HepG2 (cell line): ENCODE results near the gene SEC61A1.

Experiments
- FOSL1 ChIP-seq: sonication (generic); formaldehyde crosslinking; IDR thresholded peaks from 2 replicates; pipeline ENCODE4 v1.9.0; 2021; ENCODE audit warnings: missing genetic modification reagents, borderline replicate concordance
- KDM1A ChIP-seq: IDR thresholded peaks from 2 replicates; pipeline ENCODE4 v1.6.1; 2016; ENCODE audit warnings: missing compliant biosample characterization
- KLF15 ChIP-seq: sonication (generic); formaldehyde crosslinking; IDR thresholded peaks from 2 replicates; pipeline ENCODE4 v1.8.1; 2023; ENCODE audit warnings: borderline replicate concordance, mild to moderate bottlenecking, inconsistent platforms, missing genetic modification reagents, mixed read lengths
- KLF6 ChIP-seq: IDR thresholded peaks from 2 replicates; pipeline ENCODE4 v1.8.0; 2016; ENCODE audit warnings: missing biosample characterization, missing genetic modification reagents
- MYC ChIP-seq: sonication (generic); formaldehyde crosslinking; IDR thresholded peaks from 2 replicates; pipeline ENCODE4 v1.9.0; 2021; ENCODE audit warnings: missing genetic modification reagents, borderline replicate concordance
- NBN ChIP-seq: fragments of 450-650 bp; conservative IDR thresholded peaks from 2 replicates; pipeline ENCODE4 v1.6.1; 2017
- ZBTB33 ChIP-seq: sonication (generic); formaldehyde crosslinking; IDR thresholded peaks from 2 replicates; pipeline ENCODE4 v1.4.0; 2020; ENCODE audit warnings: missing genetic modification reagents
- ZFP90 ChIP-seq: sonication (generic); formaldehyde crosslinking; IDR thresholded peaks from 2 replicates; pipeline ENCODE4 v1.8.0; 2022; ENCODE audit warnings: missing genetic modification reagents, mild to moderate bottlenecking, inconsistent platforms, borderline replicate concordance
- TF ChIP-seq, protein P1 (sequence below): sonication (generic); formaldehyde crosslinking; IDR thresholded peaks from 2 replicates; pipeline ENCODE4 v1.5.0; 2020; ENCODE audit warnings: mild to moderate bottlenecking, missing genetic modification reagents, moderate library complexity

GRCh38 chr3:128073807-128074206 lies 21.6 kb downstream of the SEC61A1 start:
- no peak for TF ChIP-seq ZBTB33 (CRISPR knock-in tag)
- no peak for TF ChIP-seq KLF6 (CRISPR knock-in tag)
- TF ChIP-seq, protein P1, sequence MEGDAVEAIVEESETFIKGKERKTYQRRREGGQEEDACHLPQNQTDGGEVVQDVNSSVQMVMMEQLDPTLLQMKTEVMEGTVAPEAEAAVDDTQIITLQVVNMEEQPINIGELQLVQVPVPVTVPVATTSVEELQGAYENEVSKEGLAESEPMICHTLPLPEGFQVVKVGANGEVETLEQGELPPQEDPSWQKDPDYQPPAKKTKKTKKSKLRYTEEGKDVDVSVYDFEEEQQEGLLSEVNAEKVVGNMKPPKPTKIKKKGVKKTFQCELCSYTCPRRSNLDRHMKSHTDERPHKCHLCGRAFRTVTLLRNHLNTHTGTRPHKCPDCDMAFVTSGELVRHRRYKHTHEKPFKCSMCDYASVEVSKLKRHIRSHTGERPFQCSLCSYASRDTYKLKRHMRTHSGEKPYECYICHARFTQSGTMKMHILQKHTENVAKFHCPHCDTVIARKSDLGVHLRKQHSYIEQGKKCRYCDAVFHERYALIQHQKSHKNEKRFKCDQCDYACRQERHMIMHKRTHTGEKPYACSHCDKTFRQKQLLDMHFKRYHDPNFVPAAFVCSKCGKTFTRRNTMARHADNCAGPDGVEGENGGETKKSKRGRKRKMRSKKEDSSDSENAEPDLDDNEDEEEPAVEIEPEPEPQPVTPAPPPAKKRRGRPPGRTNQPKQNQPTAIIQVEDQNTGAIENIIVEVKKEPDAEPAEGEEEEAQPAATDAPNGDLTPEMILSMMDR (CRISPR knock-in tag): no peak
- no peak for TF ChIP-seq NBN
- no peak for TF ChIP-seq KLF15
- no peak for TF ChIP-seq KDM1A
- no peak for TF ChIP-seq ZFP90 (CRISPR knock-in tag)
- no peak for TF ChIP-seq FOSL1 (CRISPR knock-in tag)
- no peak for TF ChIP-seq MYC (CRISPR knock-in tag)
